DMS153 (cell line): ENCODE data around the gene GPR137.

Source experiments
- DNase-seq: peaks from one replicate; lab custom pipeline; 2025; lab: John Stamatoyannopoulos, UW

GPR137 gene

GRCh38 chr11:64287676-64288352 lies 2.2 kb downstream of the GPR137 start:
- DNase-seq, result no peak

- DNase-seq, result no peak
These were observed 2.7 kb downstream of the GPR137 start for GRCh38 chr11:64288353-64288750.

GRCh38 chr11:64289002-64289564 lies 3.4 kb downstream of the GPR137 start:
- DNase-seq, result no peak

- no peak for DNase-seq
These were observed 5.0 kb downstream of the GPR137 start for GRCh38 chr11:64290352-64291261.

GRCh38 chr11:64291262-64291751 lies 5.7 kb downstream of the GPR137 start, which contains the start of gene KCNK4:
TSS of gene KCNK4 (plus strand) at chr11:64291302. CDS start at chr11:64293019, 1,717 bp downstream.
- DNase-seq, result no peak

- no peak for DNase-seq
These were observed 6.3 kb downstream of the GPR137 start for GRCh38 chr11:64291752-64292459.

GRCh38 chr11:64292460-64293254 lies 7.0 kb downstream of the GPR137 start:
- no peak for DNase-seq

- no peak for DNase-seq
These were observed 9.1 kb downstream of the GPR137 start for GRCh38 chr11:64294774-64295173.

GRCh38 chr11:64295760-64296159 lies 10.1 kb downstream of the GPR137 start:
- DNase-seq, result no peak

GRCh38 chr11:64296236-64296635 lies 10.6 kb downstream of the GPR137 start:
- DNase-seq, result no peak

GRCh38 chr11:64296830-64297698 lies 11.4 kb downstream of the GPR137 start:
- no peak for DNase-seq

GRCh38 chr11:64297699-64298358 lies 12.2 kb downstream of the GPR137 start:
- no peak for DNase-seq

- DNase-seq, result no peak
These were observed 13.6 kb downstream of the GPR137 start for GRCh38 chr11:64298966-64299846.

GRCh38 chr11:64299847-64300648 lies 14.4 kb downstream of the GPR137 start, which contains the start of gene CATSPERZ:
TSS of gene CATSPERZ (plus strand) at chr11:64300358. CDS start at chr11:64300411, 53 bp downstream.
- no peak for DNase-seq

- DNase-seq, result no peak
These were observed 17.7 kb downstream of the GPR137 start for GRCh38 chr11:64303109-64304031.

GRCh38 chr11:64304032-64304315 lies 18.3 kb downstream of the GPR137 start:
- no peak for DNase-seq
